Activated naive CD4-positive, alpha-beta T cell treated with Interleukin-2 at 50 U/mL for 16 hours (primary cell): Measurements from ENCODE around the gene FAM161B.
A peak's percentile ranks its signal among the peaks of the same experiment; 100 is the strongest.
"Not testable (repeated sequence)": the region's sequence is repeated elsewhere in the genome, so short reads cannot be mapped to it uniquely, and the experiment has no call there.

ENCODE experiments used
- DNase-seq: peaks from one replicate; pipeline ENCODE4 v3.0.0-alpha.2; 2020

The FAM161B gene, protein sequence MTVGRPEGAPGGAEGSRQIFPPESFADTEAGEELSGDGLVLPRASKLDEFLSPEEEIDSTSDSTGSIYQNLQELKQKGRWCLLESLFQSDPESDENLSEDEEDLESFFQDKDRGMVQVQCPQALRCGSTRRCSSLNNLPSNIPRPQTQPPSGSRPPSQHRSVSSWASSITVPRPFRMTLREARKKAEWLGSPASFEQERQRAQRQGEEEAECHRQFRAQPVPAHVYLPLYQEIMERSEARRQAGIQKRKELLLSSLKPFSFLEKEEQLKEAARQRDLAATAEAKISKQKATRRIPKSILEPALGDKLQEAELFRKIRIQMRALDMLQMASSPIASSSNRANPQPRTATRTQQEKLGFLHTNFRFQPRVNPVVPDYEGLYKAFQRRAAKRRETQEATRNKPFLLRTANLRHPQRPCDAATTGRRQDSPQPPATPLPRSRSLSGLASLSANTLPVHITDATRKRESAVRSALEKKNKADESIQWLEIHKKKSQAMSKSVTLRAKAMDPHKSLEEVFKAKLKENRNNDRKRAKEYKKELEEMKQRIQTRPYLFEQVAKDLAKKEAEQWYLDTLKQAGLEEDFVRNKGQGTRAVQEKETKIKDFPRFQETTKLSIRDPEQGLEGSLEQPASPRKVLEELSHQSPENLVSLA

DNA sequence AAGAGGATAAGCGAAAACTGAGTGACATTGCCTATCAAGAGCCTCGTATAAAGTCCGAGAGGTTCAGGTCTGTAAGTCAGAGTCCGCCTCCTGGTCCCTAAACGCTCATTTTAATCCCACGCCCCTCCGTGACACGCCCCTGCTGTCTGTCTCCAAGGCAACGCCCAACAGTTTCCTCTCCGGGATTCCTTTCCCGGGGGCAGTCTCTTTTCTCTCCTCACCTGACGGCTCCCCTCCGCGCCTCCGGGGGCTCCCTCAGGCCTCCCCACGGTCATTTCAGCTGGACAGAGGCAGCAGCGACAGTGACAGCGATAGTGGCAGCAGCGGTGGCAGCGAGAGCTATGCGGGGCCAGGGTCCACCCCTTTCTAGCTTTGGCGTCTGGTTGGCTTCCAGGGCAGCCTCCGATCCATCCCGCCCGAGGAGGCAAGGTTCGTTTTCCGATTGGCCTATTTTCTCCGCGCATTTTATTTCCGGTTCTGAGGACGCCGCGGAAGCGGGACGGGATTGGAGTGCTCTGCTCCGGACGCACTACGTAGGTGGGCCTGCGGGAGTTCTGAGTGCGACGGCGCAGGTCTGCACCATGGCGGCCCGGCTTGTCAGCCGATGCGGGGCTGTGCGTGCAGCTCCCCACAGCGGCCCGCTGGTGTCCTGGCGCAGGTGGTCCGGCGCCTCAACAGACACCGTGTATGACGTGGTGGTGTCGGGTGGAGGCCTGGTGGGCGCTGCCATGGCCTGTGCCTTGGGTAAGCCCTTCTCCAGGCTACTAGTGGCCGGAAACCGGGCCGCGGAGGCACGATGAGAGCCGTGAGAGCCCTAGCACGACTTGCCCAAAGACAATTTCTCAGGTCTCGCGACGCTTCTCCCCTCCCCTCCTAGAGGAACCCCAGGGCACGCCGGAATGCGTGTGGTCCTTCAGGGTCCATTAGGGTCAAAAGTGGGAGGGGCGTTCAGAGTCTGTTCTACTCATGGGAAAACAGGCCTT is at the start of gene FAM161B, which contains the start of gene COQ6:
Gene FAM161B (minus strand): TSS at position 343 of the 983 bp plus-strand sequence. CDS start 68 bp downstream, at position 275.
Gene COQ6 (plus strand): TSS at position 551 of the 983 bp plus-strand sequence. CDS start 31 bp downstream, at position 582.
- peak; percentile 94 for DNase-seq

DNA sequence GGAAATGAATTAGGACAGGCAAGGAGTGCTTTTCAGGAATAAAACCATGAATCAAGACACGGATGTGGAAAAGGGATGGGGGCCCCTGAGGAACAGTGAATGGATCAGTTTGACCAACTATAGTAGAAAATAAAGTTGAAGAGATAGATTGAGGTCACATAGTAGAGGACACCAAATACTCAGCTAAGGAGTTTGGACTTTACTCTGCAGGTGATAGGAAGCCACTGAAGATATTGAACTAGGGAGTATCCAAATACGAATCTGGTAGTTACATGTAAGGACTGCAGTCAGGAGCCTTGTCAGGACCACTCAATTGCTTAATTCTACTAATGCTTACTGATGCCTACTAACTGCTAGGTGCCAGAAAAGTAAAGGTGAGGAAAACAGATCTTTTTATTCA is 48.8 kb upstream of the FAM161B start:
- DNase-seq = no peak

DNA sequence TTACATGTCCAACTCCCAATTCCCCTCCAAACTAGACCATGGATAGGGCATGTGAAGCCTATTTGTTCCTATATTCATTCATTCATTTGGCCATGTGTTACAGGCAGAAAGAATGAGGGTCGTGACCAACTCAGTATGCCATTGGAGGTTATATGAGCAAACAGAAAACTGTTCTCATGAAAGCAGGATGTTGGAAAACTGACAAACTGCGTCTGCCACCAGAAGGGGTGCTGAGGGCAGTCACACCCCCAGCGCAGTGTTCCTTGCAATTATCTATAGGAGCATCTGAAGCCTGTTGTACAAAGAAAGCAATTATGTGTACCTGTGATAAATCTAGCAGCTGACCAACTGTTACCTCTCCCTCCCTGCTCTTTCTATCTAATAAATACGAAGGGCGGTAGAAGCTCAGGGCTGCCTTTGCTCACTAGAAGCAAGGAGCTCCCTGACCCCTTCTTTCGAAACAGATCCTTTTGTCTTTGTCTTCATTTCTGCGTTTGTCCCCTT is 48.1 kb upstream of the FAM161B start:
- no peak for DNase-seq

DNA sequence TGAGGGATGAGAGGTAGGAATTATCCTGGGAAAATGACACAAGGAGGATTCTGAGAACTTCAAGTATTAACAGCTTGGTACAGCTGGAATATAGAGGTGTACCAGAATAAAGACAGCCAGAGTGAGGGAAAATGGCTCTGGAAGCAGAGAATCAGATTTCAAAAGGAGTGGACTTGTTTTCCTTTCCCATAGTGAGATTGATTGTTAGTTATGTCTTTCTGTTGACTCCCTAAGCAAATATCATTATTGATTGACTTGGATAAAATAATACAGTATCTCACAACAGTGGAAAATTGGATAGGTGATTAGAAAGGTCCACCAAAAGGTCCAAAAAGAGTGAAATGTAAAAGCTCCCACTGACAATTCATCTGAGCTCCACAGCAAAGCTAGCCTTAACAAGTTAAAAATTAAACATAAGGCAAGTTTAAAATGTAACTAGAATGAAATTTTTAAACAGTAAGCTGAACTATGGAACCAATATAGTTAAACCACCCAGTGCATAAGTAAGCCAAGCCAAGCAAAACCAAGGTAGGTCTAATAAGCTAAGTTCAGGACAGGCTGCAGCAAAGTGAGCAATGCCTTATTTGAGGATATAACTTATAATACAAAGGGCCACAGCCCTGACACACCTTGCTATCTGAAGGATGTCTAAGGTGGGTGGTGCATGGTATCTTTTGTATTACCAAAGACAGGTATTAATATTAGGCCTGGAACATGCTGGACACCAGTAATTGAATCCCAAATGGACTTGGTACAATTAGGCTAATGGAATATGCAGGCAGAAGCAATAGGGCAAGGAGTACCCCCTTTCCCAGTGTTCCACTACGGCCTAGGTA is 47.4 kb upstream of the FAM161B start:
- DNase-seq = no peak

DNA sequence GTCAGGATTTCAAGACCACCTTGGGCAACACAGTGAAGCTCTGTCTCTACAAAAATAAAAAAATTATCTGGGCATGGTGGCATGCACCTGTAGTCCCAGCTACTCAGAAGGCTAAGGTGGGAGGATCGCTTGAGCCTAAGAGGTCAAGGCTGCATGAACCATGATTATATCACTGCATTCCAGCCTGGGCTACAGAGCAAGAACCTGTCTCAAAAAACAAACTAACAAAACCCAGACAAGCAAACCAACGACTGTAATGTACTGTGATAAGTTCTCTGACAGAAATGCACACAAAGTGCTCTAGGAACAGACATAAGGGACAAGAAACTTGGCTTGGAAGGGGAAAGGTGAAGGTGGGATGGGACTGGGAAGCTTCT is 46.8 kb upstream of the FAM161B start:
- DNase-seq = no peak

DNA sequence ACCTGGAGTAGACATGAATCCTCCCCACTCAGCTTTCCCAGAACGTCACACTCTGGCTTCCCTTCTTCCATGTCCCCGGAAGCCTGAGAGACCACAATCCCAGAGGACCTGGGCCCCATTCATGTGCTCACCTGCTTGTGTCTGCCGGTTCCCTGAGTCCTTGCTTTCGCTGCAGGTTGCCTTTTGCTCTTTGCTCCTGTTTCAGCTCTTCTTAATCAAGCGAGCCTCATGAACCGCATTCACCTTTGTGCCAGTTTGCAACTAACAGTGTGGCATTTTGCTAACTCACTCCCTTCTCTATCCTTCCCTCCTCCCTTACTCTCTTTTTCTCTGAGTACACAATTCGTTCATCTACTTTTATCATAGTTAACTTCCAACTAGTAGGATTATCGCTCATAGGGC is 46.1 kb upstream of the FAM161B start:
- no peak for DNase-seq

DNA sequence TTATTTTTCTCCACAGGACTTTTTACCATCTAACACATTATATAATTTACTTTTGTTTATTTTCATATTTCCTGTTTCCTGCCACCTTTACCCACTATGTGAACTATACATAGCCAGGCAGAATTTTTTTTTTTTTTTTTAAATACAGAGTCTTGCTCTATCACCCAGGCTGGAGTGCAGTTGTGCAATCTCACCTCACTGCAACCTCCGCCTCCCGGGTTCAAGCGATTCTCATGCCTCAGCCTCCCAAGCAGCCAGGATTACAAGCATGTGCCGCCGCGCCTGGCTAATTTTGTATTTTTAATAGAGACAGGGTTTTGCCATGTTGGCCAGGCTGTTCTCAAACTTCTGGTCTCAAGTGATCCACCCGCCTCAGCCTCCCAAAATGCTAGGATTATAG is 45.0 kb upstream of the FAM161B start:
- DNase-seq = not testable (repeated sequence)

DNA sequence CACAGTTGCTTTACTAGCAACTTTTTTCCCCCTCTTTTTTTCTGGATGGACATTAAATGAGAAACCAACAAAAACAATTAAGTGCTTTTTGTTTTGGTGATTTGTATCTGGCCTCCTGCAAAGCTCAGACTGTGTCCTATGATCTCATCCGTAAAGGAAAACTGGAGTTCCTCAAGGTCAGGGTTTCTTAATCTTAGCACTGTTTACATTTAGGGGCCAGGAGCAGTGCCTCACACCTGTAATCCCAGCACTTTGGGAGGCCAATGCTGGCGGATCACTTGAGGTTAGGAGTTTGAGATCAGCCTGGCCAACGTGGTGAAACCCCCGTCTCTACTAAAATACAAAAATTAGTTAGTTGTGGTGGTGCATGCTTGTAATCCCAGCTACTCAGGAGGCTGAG is 41.2 kb upstream of the FAM161B start:
- DNase-seq = no peak

DNA sequence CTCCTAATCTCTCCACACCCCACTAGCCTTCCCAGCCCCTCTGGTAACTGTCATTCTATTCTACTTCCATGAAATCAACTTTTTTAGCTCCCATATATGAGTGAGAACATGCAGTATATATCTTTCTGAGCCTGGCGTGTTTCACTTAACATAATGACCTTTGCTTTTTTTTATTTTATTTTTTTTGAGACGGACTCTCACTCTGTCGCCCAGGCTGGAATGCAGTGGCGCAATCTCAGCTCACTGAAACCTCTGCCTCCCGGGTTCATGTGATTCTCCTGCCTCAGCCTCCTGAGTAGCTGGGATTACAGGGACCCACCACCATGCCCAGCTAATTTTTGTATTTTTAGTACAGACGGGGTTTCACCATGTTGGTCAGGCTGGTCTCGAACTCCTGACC is 38.8 kb upstream of the FAM161B start:
- DNase-seq = not testable (repeated sequence)

DNA sequence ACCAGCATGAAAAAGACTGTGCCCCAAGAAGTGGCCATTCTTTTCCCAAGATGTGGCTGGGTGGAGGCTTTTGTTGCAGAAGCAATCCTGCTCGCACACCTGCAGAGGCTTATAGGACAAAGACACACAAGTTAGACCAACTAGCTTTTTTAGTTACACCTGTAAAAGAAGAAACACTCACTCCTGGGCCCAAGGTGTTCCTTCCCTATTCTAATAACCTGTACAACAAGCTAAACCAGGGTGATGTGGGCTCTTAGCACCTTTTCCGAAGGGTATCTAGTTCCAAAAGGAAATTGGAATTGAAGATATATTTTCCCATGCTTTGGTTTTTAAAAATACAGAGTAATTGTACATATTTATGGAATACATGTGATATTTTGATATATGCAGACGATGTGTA is 38.2 kb upstream of the FAM161B start:
- DNase-seq = no peak

DNA sequence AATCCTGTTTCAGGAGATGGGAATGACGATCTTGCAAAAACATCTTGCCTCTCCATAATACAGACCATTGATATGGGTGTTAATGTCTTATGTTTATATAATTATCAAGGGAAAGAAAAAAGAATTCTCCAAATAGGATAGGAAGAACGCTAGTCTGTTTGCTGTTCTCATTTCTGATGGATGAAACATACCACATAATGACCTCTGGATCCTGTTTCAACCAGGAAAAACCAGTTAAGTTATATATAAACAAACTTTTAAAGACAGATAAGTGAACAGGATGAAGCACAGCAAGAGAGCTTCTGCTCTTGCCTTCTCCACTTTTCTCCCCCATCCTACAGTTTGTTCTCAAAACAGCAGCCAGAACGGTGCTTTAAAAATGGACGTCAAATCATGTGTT is 28.0 kb upstream of the FAM161B start:
- DNase-seq = no peak

DNA sequence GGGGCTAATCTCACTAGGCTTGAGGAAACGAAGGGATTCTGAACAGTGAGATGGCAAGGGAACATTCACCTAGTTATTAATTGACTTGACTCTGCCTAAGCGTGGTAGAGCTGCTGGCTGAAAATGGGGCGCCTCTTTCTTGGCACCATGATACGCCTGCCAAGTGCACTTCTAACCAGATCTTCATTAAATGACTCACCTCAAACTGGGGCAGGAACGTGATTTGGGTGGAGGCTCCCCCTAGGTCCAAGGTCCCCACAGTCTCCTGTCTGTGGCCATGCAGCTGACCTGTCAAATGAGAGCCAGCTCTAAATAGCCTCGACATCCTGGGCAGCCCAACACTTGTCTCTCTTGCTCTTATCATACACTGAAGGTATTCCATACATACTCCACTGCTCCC is 26.2 kb upstream of the FAM161B start:
- DNase-seq = no peak

DNA sequence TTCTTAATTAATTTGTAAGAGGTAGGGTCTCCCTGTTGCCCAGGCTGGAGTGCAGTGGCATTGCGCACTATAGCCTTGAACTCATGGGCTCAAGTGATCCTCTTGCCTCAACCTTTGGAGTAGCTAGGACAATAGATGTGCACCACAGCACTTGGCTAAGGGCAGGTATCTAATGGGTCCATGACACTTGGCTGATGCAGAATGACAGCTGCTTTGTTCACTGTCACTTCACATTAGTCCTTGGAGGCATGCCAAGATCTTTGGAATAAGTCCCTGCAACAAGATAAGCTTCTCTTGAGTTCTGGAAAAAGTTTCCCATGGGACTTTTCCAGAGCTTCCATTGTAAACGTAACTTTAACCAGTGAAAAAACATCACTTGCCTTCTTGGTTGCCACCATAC is 23.6 kb upstream of the FAM161B start:
- DNase-seq = no peak

DNA sequence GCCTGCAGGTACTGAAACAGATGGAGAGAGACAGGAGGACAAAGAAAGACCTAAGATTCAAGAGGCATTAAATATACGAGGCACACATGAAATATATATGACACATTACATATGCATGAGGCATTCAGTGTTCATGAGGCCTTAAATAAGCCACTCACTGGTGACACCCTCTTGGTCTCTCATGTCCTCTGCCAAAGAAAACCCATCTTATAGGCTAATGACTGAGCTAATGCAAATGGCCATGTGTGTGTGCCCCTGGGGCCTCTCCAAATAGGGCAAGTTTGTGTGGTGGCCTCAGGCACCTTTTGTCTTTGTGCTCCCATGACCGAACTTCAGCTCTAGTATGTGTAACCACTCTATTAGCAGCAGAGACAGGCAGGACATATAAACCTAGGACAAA is 19.0 kb upstream of the FAM161B start:
- DNase-seq = no peak

DNA sequence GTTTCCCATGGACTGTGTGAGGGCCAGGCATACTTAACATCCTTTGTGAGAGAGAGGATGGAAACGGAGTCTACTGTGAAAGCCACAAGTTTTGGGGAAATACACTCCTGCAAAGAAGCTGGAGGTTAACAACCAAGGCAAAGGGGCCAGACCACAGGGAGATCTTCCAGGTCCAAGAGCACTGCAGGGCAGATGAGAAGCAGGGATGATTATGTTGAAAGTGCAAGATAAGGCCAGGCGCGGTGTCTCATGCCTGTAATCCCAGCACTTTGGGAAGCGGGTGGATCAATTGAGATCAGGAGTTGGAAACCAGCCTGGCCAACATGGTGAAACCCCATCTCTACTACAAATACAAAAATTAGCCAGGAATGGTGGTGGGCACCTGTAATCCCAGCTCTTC is 15.3 kb upstream of the FAM161B start:
- DNase-seq = no peak

DNA sequence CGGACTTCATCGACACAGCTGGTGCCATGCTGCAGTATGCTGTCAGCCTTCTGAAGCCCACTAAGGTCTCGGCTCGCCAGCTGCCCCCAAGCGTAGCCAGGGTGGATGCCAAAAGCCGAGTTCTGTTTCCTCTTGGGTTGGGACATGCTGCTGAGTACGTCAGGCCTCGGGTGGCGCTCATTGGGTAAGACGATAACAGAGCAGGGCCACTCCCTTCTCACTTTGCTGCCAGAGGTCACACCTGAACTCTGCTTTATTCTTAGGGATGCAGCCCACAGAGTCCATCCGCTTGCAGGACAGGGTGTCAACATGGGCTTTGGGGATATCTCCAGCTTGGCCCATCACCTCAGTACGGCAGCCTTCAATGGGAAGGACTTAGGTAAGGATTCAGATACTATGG is 11.3 kb upstream of the FAM161B start:
- DNase-seq = no peak

DNA sequence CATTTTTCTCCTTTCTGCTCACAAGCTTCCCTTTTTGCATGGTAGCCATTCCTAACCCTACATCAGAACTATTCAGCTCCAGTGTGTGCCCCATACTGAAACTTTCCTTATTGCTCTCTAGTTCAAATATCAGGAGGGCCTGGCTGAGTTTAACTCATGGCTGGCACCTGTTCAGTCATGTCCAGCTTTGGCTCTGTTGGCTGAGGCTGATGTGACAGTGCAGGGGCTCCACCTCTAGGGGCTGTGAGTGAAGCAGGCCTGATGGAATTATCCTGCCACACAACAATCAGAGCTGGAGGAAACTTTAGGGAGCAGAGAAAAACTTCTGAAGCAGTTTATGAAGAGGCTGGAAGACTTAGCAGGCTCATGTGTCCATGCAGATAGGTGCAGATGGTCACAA is 8.7 kb upstream of the FAM161B start:
- DNase-seq = no peak

DNA sequence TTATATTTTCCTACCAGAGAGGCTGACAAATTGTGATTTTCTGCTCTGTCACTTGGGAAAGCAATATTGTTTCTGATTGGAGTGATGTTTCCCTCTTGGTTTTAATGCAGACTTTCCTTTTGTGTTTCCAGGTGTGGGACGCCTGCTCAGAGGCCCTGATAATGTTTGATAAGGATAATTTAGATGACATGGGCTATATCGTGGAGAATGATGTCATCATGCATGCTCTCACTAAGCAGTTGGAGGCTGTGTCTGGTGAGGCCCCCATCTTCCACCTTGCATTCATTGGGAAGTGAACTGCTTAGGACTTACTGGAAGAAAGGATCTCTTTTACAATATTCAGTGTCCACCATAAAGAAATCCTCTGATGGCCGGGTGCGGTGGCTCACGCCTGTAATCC is 5.8 kb upstream of the FAM161B start:
- DNase-seq = no peak

DNA sequence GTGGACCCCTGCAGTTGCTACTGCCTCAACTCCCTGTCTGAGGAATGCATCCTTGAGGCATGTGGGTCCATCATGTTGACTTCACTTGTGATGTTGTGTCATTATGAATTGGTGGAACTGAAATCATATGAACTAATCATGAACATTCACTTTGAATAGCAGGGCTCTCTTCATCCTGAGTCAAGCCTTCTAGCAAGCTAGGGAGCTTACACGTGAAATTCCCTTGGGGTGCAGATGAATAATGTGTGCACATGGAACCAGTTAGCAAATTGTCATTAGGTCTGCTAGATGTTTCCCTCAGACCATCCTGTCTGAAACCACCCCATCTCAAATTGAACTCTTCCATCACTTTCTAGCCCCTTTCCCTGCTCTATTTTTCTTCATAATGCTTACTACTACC is 3.8 kb upstream of the FAM161B start:
- DNase-seq = no peak

DNA sequence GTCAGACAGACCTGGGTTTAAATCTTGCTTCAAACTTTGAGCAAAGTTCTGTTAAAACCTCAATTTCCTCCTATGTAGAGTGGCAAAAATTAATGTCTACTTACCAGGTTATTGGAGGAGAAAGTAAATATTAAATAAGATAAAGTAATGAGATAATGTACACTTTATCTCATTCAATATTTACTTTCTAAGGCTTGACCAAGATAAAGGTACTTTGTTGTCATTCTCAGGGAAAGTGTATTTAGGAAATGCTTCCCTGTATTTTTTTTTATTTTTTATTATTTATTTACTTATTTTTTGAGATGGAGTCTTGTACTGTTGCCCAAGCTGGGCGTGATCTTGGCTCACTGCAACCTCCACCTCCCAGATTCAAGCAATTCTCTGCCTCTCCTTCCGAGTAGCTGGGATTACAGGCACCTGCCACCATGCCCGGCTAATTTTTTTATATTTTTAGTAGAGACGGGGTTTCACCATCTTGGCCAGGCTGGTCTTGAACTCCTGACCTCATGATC is 4.7 kb downstream of the FAM161B start:
- no peak for DNase-seq

DNA sequence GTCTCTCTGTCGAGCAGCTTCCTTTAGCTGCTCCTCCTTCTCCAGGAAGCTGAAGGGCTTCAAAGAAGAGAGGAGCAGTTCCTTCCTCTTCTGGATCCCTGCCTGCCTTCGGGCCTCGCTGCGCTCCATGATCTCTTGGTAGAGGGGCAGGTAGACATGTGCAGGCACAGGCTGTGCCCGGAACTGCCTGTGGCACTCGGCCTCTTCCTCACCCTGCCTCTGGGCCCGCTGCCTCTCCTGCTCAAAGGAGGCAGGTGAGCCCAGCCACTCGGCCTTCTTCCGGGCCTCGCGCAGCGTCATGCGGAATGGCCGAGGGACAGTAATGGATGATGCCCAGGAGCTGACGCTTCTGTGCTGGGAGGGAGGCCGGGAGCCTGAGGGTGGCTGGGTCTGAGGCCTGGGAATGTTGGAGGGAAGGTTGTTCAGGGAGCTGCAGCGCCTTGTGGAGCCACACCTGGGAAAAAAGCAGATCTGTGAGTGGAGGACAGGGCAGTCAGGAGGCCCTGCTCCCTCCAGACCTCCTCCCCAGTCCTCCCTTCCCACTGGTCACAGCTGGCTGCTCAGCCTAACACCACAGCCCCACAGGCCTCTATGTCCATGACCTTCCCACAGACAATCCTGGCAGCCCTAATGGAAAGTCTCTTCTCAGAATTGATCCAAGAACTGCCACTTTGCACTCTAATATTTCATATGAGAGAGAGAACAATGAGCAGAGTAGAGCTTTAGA is 5.3 kb downstream of the FAM161B start:
- DNase-seq = no peak
